NCI-H510A (cell line): ENCODE measurements around the gene HOXD1.
A peak's percentile ranks its signal among the peaks of the same experiment; 100 is the strongest.

ENCODE experiments used
- DNase-seq: peaks from one replicate; lab custom pipeline; 2025; lab: John Stamatoyannopoulos, UW

The HOXD1 gene

DNA sequence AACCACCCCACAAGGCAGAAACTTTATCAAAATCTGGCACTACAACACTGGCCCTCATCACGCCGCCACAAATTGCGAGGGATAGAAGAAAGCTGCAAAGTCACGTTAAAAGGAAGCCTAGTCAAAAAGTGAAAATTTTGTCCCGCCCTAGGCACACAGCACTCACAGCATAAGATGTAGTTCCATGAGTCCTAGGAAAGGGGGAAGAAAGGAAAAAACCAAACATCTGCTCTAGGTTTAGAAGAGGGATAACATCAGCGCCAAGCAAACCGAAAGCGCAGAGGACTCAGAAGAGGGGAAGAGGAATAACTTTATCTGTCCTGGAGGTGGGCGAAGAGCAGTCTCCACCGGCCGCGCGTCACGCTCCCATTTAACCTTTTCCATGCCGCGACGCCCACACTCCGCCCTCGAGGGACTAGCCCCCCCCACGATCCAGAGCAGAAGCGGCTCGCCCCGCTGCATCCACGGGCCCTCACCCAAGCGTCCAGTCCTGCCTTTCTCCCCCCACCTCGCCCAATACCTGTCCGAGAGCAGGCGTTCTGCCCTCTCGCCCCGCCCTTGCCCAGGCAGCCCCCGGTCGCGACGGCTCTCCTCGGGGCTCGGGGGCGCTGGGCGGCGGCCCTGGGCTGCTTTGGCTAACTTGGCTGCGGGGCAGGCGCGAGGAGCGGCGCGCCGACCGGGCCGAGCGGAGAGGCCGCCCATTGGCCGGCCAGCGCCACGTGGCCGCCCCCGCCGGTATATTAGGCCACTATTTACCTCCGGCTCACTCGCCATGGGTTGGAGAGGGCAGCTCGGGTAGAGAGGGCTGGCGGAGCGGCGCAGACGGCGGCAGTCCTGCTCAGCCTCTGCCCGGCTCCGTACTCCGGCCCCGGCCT lies at the start of gene HOXD1:
HOXD1 (plus strand) TSS at position 770 of the 875 bp plus-strand sequence. CDS start 134 bp downstream, outside the sequence.
- peak; percentile 71 for DNase-seq

DNA sequence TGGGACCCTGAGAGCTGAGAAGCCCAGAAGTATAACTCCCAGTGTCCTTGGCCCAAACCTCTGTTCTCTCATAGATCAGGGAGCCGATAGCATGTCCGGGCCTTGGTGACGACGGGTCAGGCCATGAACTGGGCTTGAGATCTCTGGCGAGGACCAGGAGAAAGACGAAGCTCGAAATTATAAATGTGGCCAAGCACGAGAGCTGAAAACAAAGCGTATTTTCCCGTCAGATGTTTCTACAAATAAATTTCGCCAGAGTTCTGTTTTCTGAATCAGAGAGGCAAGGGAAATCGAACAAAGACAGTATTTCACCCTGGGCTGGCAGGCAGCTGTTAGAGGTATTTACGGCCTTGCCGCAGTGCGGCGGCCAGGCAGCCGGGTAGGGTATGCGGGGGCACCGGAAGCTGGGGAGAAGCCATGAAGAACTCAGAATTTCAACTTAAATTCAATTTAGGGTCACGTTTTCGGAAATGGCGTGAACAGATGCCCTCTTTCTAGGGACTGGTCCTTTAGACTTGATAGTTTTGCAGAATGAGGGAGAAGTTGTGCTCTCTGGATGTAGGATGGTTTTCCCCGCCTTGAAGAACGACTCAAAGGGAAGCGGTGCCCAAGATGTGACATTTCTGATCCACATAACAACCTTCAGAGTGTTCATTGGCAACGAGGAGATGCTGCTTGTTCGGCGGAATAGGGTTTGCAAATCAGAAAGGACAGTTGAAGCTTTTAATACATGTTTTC lies 49.4 kb upstream of the HOXD1 start:
- DNase-seq = no peak

DNA sequence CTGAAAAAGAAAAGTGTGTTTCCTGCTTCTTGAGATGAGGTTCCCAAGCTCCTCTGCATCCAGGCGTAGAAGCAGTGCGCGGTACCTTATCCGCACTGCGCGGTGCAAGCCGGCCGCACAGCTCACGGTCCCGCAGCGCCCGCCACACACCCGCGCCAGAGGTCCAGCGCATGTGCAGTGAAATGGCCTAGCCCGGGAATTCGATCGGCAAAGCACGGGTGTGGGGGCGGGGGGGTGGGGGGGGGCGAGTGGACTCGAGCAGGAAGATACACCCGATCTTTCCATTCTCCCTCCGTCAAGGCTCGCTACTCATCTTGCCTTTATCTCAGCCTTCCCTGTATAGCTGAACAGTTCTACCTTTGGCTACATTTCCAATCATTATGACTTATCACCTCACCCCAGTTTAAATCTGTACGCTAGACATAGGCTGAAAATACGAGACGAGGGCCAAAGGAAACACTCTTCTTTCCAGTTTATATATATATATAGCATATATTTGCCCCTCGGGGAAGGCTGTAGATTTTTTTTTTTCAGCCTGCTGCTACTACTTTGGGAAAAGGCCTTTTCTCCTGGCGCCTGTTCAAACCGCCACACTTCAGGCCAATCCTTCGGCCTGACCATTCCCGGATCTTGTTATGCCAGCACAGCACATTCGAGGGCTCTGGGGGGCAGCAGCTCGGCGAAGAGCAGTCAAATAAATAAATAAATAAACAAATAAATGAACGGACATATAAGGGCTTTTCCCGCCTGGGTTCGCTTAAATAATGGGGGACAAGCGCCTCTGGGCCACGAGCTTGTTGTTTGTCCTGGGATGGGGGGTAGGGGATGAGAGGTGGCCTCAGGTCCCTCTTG lies 48.6 kb upstream of the HOXD1 start:
- DNase-seq = no peak

DNA sequence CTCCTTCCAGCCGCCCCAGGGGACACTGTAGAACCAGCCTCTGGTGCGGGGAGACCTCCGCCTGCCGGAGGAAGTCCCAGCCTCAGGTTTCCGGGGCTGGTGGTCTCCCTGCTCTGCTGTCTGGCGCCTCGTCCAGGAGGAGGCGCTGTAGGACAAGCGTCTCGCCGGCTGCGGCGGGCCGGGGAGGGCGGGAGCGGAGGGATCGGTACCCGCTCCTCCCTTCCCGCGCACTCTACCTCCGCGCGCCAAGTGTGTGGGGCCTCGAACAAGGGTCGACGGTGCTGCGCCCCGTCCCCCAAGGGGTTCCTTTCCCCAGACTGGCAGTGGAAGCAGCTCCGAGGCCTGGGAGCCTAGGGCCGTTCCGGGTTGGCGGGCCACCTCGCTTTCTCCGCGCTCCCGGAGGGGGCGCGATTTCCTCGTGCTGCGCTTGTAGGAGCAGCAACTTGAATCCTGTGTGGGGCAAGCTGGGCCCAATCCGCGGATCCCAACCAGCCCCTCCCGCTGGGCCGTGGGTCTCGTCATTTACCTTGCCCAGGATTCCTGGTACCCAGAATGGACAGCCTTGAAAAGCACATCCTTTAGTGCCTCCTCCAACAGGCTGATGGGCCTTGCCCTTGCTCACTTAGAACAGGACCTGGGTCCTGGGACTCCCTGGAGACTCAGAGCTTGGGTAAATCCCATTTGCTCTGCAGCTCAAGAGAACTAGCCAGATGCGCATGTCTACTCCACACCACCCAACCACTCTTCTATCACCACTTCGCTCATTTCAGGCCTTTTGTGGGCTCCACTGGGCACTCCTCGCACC lies 47.8 kb upstream of the HOXD1 start:
- DNase-seq = no peak

DNA sequence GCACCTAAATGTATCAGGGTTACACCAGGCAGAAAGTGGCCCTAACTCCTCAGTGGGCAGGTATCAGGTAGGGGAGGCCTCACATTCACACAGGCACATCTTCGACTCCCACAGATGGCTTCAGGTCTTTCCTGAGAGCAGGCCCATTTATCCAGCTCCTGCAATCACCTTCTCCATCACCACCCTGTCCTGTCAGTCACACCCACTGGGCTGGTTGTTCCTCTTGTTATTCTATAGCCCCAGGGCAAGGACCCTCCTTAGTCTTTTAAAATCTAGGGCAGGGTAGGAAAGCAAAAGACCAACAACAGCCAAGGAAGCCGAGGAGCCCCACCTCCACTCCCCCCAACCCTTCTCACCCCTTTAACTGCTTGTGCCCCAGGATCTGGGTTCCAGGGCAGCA lies 46.2 kb upstream of the HOXD1 start:
- DNase-seq = no peak

DNA sequence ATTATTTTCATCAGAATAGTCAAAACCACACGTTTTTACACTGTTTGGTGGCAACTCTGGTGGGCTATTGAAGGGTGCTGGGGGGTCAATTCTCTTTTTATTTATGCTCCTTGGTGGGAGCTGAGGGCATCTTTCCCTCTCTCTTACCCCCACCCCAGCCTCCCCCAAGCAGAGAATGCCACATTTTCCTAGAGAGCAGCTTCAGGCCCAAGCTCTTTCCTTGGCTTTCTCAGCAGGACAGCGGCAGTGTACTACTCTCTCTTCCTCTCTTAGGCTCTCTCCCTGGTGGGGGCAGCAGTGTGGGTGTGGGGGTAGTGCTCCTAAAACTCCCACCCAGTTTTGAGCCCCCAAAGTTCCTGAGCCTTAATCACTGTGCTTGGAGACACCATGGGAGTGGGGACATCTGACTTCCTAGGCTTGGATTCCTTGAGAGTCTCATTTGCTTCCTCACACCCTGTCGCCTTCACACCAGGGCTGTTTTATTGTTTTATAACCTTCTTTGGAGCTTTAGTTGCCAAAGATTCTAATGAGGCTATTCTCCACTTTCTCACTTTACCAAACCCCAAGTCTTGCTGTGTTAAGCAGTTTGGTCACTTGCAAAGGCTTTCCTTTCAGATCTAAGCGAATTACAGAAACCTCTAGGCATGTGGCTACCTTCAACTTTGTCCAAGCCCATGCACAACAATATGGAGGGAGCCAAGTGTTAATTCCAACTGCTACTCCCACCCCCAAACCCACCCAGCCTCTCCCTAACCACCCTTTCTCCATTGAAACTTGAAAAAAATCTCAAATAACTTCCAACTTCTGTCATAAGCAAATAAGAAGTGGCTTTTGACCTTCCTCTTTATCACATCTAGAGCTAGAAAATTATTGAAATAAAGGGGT lies 43.1 kb upstream of the HOXD1 start:
- DNase-seq = no peak

DNA sequence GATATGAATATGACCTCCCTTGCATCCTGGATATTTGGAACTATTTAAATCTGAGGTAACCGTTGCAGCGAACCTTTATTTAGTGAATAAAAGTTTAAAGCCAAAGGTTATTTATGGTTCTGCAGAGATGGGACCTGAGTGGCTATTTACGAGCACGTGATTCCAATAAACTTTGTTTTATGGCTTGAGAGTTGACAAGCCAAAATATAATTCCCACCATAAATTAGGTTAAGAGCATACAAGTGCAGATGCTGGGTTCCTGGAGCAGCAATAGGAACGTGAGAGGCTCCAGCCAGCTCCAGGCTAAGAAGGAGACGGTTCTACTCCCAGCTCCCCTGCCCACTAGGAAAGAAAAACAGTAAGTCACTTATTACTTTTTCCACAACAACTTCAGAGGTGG lies 42.4 kb upstream of the HOXD1 start:
- DNase-seq = no peak

DNA sequence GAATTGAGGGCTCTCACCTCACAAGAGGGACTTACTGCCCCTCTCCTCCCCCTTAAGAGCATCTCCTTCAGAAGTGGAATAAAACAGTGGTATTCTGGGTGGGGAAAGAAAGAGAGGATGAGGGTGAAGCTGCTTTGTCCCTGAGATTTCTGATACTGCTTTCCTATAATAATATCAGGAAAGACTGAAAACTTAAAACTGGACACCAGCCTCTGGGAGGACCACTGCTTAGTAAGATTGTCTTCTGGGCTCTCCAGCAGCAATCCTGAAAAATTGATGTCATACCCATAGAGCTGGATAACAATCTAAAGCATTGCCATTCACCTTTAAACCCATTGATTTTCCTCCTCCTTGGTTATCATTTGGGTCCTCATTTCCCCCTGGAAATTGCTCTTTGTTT lies 41.8 kb upstream of the HOXD1 start:
- no peak for DNase-seq

DNA sequence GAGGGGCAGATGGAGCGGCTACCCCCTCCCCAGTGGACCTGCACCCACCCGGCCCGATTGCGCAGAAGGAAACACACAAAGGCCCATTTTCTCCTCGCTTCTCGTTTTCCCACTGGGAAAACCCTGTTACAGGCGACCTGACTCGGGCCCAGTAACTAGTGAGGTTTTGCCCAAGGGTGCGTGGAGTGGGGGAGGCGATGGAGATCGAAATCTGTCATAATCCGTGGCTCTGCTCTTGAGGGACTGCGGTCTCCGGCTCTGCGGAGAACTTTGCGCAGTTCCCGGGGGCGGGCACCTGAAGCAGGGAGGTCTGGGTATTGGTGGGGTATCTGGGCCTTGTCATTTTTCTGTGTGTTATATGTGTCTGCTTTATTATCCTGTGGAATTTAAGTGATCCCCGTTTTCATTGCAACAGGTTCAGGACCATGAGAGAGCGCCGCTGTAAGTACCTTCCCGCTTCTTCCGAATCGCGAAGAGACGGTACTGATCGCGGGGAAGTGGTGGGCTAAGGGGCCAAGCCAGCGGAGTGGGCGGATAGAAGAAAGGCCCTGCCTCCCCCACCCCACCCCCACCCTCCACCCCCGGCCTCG lies 41.2 kb upstream of the HOXD1 start:
- DNase-seq = no peak

DNA sequence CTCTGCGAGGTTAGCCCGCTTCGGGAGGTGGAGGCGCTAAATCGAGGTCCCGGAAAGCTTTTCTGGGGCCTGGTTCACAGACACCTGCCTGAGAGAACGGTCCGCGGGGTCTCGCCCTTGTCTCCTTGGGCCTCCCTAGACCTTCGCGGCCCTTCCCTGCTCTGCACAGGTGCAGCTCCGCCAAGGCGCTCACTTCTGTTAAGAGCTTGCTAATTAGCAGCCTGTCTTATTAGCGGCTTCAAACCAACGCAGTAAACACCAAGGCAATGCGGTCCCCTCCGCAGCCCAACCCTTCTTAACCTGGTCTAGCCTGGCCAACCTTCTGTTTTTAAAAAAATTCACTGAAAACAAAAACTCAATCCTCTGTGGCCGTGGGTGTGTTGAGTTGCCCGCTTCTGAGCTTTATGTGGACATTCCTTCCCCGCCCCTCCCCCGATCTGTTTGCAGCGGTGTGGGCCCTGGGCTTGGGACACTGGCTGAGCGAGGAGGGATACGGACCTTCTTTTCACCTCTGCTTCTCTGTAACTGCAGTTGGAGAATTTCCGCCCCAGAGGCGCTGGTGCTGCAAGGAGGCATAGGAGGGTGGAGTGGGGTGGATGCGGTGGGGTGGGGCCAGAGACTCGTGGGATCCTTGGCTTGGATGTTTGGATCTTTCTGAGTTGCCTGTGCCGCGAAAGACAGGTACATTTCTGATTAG lies 40.5 kb upstream of the HOXD1 start:
- DNase-seq = no peak

DNA sequence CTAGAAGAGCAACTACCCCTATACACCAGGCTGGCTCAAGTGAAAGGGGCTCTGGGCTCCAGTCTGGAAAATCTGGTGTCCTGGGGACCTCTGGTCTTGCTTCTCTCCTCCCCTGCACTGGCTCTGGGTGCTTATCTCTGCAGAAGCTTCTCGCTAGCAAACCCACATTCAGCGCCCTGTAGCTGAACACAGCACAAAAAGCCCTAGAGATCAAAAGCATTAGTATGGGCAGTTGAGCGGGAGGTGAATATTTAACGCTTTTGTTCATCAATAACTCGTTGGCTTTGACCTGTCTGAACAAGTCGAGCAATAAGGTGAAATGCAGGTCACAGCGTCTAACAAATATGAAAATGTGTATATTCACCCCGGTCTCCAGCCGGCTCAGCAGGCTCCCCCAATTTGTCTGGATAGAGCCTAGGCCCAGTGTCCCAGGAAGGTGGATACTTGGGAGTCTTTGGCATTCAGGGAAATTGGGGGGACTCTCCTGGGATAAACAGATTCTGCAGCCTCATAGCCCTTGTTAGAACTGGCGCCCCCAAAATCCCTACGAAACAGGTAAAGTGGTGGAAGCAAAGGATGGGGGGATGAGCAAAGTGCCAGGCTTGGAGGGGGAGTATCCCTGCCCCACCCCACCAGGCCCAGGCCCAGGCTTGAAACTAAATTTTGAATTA lies 39.6 kb upstream of the HOXD1 start:
- DNase-seq = no peak

DNA sequence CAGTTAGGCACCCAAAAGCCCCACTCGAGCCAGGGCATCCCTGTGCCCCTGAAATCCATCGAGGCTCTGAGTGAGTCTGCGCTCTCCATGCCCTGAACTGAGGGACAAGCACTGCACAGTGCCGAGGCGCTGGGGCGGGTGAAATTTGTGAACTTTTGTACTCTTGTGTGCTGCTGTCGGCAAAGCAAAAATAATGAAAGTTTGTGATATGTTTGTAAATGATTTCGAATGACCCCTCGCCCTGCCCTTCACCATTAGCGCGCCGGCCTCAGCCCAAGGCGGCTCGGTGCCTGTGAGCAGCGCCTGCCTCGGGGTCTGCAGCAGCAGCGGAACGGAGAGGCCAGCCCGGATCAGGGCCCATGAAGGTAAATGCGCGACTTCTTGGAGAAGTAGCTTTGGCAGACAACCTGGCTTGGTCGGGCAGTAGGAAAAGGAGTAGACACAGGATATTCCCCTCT lies 39.0 kb upstream of the HOXD1 start:
- DNase-seq = no peak

DNA sequence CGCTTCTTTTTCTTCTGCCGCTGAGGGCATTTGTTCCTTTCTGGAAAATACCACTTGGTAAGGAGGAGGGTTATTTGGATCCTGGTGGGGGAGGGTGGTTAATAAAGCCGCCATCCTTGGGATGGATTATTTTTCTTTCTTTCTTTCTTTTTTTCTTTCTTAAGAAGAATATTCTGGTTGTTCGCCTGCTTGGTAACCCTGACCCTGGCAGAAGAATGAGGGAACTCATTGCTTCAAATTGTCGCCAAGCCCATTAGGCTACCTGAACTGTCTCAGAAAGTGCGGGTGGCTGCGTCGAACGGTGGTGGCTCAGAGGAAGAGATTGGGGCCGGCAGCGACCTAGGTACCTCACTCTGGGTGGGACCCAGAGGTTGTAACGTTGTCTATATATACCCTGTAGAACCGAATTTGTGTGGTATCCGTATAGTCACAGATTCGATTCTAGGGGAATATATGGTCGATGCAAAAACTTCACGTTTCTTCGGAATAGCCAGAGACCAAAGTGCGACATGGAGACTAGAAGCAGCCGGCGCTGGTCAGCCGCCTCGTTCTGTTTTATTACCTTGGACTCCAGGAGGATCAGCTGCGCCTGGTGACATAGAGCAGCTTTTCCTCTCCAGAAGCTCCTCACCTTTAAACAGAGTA lies 38.4 kb upstream of the HOXD1 start:
- no peak for DNase-seq

DNA sequence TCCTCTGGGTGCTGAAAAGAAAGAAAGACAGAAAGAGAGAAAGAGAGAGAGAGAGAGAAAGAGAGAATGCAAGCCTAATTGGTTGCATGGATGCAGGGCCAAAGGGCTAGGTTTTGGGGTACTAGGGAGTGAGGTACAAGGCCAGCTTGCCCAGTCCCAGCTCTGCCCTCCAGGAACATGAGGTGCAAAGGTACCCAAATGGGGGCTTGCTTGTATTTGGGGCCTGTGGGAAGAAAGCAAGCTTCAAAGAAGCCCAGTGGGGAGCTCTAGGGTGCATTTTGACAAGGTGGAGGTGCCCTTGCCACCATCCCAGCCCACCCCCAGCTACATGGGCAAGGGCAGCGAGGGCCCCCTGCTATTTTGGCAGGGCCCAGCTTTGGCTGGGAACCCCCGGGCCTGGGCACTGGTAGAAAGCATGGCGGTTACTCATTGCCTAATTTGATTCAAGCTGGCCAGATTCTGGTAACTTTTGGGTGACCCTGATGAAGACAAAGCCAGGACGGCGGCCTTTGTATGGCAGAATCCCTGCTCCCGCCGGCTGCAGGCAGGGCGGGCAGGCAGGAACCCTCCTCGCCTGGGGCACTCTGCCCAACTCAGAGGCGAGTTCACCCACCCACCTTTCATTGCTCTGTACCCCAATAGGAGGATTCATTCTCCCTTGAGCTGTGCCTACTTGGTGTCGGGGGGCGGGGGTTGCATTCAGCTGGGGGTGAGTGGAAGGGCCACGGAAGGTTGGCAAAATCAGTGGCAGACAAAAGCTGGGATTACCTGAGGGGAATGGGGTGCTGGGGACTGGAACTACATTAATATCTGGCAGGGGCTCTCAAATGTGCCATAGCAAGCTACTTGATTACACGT lies 37.7 kb upstream of the HOXD1 start:
- DNase-seq = no peak

DNA sequence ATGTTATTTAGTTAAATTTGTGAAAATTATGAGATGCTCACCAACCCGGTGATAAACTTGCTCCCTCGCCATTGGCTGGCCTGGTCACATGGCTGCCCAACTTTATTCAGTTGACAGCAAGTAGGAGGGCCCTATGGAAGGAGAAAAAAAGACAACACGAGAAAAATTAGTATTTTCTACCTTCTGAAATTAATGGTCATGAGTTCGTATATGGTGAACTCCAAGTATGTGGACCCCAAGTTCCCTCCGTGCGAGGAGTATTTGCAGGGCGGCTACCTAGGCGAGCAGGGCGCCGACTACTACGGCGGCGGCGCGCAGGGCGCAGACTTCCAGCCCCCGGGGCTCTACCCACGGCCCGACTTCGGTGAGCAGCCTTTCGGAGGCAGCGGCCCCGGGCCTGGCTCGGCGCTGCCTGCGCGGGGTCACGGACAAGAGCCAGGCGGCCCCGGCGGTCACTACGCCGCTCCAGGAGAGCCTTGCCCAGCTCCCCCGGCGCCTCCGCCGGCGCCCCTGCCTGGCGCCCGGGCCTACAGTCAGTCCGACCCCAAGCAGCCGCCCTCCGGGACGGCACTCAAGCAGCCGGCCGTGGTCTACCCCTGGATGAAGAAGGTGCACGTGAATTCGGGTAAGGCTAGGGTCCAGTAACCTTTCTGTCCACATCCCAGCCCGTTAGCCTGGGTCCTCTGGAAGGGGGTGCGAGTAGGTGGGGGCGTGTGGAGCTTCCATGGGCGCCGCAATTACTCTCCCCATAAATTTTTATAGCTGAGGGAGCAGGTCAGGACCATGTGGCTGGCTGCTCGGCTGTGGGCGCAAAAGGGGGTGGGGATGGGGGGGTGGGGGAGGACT lies 36.8 kb upstream of the HOXD1 start, which contains the start of gene HOXD4:
HOXD4 (plus strand) TSS at position 109 of the 846 bp plus-strand sequence; CDS start at position 193, 84 bp downstream.
- DNase-seq = no peak
